Stimulated activated CD8-positive, alpha-beta memory T cell treated with anti-CD3 and anti-CD28 coated beads, Interleukin-4, amount 100 ng/mL, for 24 hours (primary cell): Measurements from ENCODE around the gene CAMK1D.

Experiments
- DNase-seq: peaks from one replicate; pipeline ENCODE4 v3.0.0-alpha.2; 2020; ENCODE audit warnings: low read depth

CAMK1D gene

GRCh38 chr10:12403119-12403518 lies 53.8 kb downstream of the CAMK1D start:
- no peak for DNase-seq

- no peak for DNase-seq
Observed at GRCh38 chr10:12405342-12406320, 56.3 kb downstream of the CAMK1D start.

GRCh38 chr10:12406764-12407400 lies 57.5 kb downstream of the CAMK1D start:
- no peak for DNase-seq

- no peak for DNase-seq
Observed at GRCh38 chr10:12408472-12408871, 59.1 kb downstream of the CAMK1D start.

- no peak for DNase-seq
Observed at GRCh38 chr10:12409161-12409560, 59.8 kb downstream of the CAMK1D start.

GRCh38 chr10:12409613-12410012 lies 60.3 kb downstream of the CAMK1D start:
- DNase-seq = no peak

GRCh38 chr10:12412666-12413368 lies 63.5 kb downstream of the CAMK1D start:
- peak; percentile 11 for DNase-seq

GRCh38 chr10:12413369-12413711 lies 64.0 kb downstream of the CAMK1D start:
- no peak for DNase-seq

- DNase-seq = no peak
Observed at GRCh38 chr10:12414278-12414989, 65.1 kb downstream of the CAMK1D start.

- no peak for DNase-seq
Observed at GRCh38 chr10:12416344-12417050, 67.2 kb downstream of the CAMK1D start.

GRCh38 chr10:12417331-12417730 lies 68.0 kb downstream of the CAMK1D start:
- no peak for DNase-seq

GRCh38 chr10:12418000-12418399 lies 68.7 kb downstream of the CAMK1D start:
- DNase-seq = no peak

- DNase-seq = no peak
Observed at GRCh38 chr10:12418725-12419261, 69.4 kb downstream of the CAMK1D start.

- DNase-seq = peak; percentile 42
Observed at GRCh38 chr10:12419262-12419847, 70.0 kb downstream of the CAMK1D start.

- DNase-seq = no peak
Observed at GRCh38 chr10:12420530-12421120, 71.3 kb downstream of the CAMK1D start.

- no peak for DNase-seq
Observed at GRCh38 chr10:12422189-12422588, 72.8 kb downstream of the CAMK1D start.

GRCh38 chr10:12423896-12424295 lies 74.5 kb downstream of the CAMK1D start:
- no peak for DNase-seq

GRCh38 chr10:12427276-12427675 lies 77.9 kb downstream of the CAMK1D start:
- DNase-seq = no peak

- DNase-seq = no peak
Observed at GRCh38 chr10:12428447-12429135, 79.2 kb downstream of the CAMK1D start.
